Astrocyte (in vitro differentiated cells and primary cell): ENCODE data around the gene CTNND2.

ENCODE experiments used
- EZH2 ChIP-seq: IDR thresholded peaks from 2 replicates; pipeline ENCODE4 v1.6.1; 2012; ENCODE audit warnings: mild to moderate bottlenecking, low read length, inconsistent platforms; ENCODE audit not compliant: insufficient read depth
- TF ChIP-seq, protein P1 (sequence below): IDR thresholded peaks from 2 replicates; pipeline ENCODE4 v1.5.1; 2011; ENCODE audit warnings: low read depth, mild to moderate bottlenecking, inconsistent platforms, low read length, moderate library complexity; ENCODE audit not compliant: insufficient read depth

- TF ChIP-seq, protein P1, sequence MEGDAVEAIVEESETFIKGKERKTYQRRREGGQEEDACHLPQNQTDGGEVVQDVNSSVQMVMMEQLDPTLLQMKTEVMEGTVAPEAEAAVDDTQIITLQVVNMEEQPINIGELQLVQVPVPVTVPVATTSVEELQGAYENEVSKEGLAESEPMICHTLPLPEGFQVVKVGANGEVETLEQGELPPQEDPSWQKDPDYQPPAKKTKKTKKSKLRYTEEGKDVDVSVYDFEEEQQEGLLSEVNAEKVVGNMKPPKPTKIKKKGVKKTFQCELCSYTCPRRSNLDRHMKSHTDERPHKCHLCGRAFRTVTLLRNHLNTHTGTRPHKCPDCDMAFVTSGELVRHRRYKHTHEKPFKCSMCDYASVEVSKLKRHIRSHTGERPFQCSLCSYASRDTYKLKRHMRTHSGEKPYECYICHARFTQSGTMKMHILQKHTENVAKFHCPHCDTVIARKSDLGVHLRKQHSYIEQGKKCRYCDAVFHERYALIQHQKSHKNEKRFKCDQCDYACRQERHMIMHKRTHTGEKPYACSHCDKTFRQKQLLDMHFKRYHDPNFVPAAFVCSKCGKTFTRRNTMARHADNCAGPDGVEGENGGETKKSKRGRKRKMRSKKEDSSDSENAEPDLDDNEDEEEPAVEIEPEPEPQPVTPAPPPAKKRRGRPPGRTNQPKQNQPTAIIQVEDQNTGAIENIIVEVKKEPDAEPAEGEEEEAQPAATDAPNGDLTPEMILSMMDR: no peak
- TF ChIP-seq EZH2: no peak
Measured at GRCh38 chr5:11128021-11128420, 776.2 kb downstream of the CTNND2 start.
